ENCODE results near the gene BTBD6. TPM values are rescaled to one million over a fixed set of nuclear protein-coding genes. Genes with fewer than 3 reads are reported as not detected.
A peak's percentile ranks its signal among the peaks of the same experiment; 100 is the strongest.

Gene BTBD6
- total RNA-seq, 1 donor from 2014 or later, result 38.8 TPM

DNA sequence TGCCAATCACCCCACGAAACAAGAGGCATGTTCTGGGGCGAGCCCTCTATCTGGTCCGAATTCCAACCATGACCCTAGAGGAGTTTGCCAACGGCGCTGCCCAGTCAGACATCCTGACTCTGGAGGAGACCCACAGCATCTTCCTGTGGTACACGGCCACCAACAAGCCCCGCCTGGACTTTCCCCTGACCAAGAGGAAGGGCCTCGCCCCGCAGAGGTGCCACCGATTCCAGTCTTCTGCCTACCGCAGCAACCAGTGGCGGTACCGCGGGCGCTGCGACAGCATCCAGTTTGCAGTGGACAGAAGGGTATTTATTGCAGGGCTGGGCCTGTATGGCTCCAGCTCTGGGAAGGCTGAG is 1.7 kb downstream of the BTBD6 start:
- TF ChIP-seq, protein P1, sequence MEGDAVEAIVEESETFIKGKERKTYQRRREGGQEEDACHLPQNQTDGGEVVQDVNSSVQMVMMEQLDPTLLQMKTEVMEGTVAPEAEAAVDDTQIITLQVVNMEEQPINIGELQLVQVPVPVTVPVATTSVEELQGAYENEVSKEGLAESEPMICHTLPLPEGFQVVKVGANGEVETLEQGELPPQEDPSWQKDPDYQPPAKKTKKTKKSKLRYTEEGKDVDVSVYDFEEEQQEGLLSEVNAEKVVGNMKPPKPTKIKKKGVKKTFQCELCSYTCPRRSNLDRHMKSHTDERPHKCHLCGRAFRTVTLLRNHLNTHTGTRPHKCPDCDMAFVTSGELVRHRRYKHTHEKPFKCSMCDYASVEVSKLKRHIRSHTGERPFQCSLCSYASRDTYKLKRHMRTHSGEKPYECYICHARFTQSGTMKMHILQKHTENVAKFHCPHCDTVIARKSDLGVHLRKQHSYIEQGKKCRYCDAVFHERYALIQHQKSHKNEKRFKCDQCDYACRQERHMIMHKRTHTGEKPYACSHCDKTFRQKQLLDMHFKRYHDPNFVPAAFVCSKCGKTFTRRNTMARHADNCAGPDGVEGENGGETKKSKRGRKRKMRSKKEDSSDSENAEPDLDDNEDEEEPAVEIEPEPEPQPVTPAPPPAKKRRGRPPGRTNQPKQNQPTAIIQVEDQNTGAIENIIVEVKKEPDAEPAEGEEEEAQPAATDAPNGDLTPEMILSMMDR (conservative IDR thresholded peaks at IDR 0.05), result no peak
- no peaks in the 10 kb centered on the region for H3K9me3 Mint-ChIP-seq
- H3K4me3 Mint-ChIP-seq, result peak overlapping the region; percentile 89
- no peak for DNase-seq (ENCODE audit: extremely low spot score, unreplicated experiment)
- H3K4me1 Mint-ChIP-seq (ENCODE audit: unreplicated experiment), result peaks cover 25% of the 10 kb centered on the region
- H3K27me3 Mint-ChIP-seq, result no peaks in the 10 kb centered on the region
- H3K27ac Mint-ChIP-seq, result no peak overlapping the region
- H3K36me3 Mint-ChIP-seq, result peaks cover 6% of the 10 kb centered on the region

DNA sequence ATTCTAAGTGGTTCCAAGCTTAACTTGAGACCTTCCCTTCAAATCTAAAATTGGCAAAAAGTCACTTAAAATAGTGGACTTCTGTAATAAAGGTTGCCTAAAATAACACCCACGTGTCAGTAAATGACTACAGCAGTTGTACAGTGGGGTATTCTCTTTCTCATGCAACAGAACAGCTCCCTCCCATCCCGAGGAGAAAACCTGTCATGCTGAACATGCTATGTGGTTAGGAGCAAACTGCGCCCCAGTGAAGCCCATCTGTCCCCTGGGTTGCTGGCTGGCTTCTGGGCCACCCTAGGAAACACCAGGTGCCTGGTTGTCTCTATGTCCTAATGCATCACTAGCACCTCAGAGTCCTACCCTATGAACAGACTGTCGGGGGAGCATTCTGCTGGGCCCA is 2.7 kb downstream of the BTBD6 start:
- Mint-ChIP-seq H3K27me3 (no peaks in the 10 kb centered on the region), H3K9me3 (no peaks in the 10 kb centered on the region), H3K27ac (peak overlapping the region; percentile 34), H3K36me3 (peaks cover under 1% of the 10 kb centered on the region), H3K4me3 (peak overlapping the region; percentile 89), H3K4me1 (ENCODE audit: unreplicated experiment) (peaks cover 18% of the 10 kb centered on the region)
- TF ChIP-seq, protein P1 (conservative IDR thresholded peaks at IDR 0.05), result no peak
- DNase-seq (ENCODE audit: extremely low spot score, unreplicated experiment), result no peak

DNA sequence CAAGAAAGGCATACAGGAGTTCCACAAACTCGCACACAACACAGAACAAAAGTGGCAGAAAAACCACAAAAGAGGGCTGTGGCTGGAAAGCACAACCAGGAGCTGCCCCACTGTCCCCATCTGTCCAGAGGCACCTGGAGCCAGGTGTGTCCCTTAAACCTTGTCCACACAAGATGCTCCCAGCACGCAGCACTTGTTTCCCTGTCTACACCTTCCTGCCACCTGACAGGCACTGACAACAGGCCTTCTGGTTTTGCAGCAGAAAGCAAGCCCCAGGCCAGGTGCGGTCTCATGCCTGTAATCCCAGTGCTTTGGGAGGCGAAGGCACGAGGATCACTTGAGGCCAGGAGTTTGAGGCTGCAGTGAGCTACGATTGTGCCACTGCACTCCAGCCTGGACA is 3.6 kb downstream of the BTBD6 start:
- Mint-ChIP-seq H3K4me1 (ENCODE audit: unreplicated experiment) (peaks cover 17% of the 10 kb centered on the region), H3K27me3 (no peaks in the 10 kb centered on the region), H3K9me3 (no peaks in the 10 kb centered on the region), H3K36me3 (no peaks in the 10 kb centered on the region), H3K27ac (no peak overlapping the region), H3K4me3 (no peak overlapping the region)
- TF ChIP-seq, protein P1 (conservative IDR thresholded peaks at IDR 0.05), result no peak
- DNase-seq (ENCODE audit: extremely low spot score, unreplicated experiment), result no peak

DNA sequence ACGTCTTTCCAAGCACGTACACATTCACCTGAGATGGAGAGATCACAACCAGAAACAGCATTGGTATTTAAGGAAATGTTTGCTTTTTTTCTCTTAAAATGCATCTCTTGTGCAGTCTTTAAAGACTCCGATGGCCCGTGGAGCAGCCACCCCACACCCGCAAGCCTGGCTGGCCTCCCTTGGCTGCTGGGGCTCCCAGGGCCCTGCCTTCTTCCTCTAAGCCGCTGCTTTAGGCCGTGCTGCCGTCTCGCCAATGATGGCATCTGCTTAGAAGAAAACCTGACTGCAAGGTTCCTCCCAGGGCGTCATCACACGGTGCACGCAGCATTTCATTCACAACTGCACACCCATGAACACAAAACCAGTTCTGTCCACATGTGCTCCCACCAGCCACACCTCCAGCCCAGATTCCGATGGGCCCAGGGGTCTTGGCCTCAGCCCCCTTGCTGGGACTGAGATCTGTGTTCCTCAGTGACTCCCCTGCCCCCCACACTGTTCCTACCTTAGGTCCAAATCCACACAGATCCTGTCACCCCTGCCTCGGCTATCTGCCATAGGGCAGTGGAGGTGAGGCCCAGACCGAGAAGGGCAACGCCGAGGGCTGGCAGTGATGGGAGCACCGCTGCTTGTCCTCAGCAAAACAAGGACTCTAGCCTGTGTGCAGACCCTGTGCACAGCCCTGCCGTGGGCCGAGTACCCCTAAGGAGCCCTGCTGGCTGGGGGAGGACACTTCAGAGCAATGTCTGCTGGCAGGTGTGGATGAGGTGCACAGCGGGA is 4.4 kb downstream of the BTBD6 start:
- H3K9me3 Mint-ChIP-seq, result no peaks in the 10 kb centered on the region
- TF ChIP-seq, protein P1 (conservative IDR thresholded peaks at IDR 0.05), result no peak
- no peaks in the 10 kb centered on the region for H3K27me3 Mint-ChIP-seq
- H3K27ac Mint-ChIP-seq, result peak overlapping the region; percentile 51
- H3K36me3 Mint-ChIP-seq, result no peaks in the 10 kb centered on the region
- no peak overlapping the region for H3K4me3 Mint-ChIP-seq
- DNase-seq (ENCODE audit: extremely low spot score, unreplicated experiment), result peak; percentile 64
- peaks cover 12% of the 10 kb centered on the region for H3K4me1 Mint-ChIP-seq (ENCODE audit: unreplicated experiment)

DNA sequence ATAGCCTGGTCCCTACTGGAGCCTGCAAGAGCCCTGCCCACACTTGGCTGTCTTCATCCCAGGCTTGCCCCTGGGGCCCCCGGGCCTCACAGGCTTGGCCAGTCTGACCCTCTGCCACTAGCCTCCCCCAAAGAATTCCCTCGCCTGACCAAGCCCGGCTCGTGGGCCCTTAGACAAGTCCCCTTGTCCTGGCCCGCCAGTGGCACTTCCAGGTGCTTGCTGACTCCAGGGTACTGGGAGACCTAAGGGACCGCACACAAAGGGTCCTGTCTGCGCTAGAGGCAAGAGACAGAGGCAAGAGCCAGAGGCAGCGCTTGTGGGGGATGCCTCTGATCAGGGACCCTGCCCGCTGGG is 5.0 kb downstream of the BTBD6 start:
- H3K36me3 Mint-ChIP-seq, result no peaks in the 10 kb centered on the region
- TF ChIP-seq, protein P1 (conservative IDR thresholded peaks at IDR 0.05), result no peak

More for the DNA sequence above, 5.0 kb downstream of the BTBD6 start:
- Mint-ChIP-seq H3K27ac (no peak overlapping the region), H3K27me3 (no peaks in the 10 kb centered on the region), H3K4me3 (no peak overlapping the region), H3K9me3 (no peaks in the 10 kb centered on the region), H3K4me1 (ENCODE audit: unreplicated experiment) (peaks cover 12% of the 10 kb centered on the region)
- DNase-seq (ENCODE audit: extremely low spot score, unreplicated experiment), result peak; percentile 64

Measured in type B pancreatic cell (in vitro differentiated cells).